ENCODE data around the gene AMY1C.
"Not testable (repeated sequence)": the region's sequence is repeated elsewhere in the genome, so short reads cannot be mapped to it uniquely, and the experiment has no call there.

DNA sequence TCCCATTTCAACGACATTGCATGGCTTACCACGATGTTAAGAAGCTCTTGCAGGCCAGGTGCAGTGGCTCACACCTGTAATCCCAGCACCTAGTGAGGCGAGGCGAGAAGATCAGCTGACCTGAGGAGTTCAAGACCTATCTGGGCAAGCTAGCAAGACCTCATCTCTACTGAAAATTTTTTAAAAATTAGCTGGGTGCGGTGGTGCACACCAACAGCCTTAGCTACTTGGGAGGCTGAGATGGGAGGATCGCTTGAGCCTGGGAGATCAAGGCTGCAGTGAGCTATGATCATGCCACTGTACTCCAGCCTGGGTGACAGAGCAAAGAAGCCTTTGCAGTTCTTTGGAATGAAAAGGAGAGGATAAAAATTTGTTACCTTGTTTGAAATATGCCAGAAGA lies 32.3 kb upstream of the AMY1C start:
- TF ChIP-seq, protein P1, sequence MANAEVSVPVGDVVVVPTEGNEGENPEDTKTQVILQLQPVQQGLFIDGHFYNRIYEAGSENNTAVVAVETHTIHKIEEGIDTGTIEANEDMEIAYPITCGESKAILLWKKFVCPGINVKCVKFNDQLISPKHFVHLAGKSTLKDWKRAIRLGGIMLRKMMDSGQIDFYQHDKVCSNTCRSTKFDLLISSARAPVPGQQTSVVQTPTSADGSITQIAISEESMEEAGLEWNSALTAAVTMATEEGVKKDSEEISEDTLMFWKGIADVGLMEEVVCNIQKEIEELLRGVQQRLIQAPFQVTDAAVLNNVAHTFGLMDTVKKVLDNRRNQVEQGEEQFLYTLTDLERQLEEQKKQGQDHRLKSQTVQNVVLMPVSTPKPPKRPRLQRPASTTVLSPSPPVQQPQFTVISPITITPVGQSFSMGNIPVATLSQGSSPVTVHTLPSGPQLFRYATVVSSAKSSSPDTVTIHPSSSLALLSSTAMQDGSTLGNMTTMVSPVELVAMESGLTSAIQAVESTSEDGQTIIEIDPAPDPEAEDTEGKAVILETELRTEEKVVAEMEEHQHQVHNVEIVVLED (CRISPR knock-in tag; IDR thresholded peaks at IDR 0.05), result not testable (repeated sequence)
- TF ChIP-seq MYC (IDR thresholded peaks at IDR 0.05; ENCODE audit: low read depth, low read length); MYC (CRISPR knock-in tag; IDR thresholded peaks at IDR 0.05; ENCODE audit: borderline replicate concordance, low read depth); PCBP1 (IDR thresholded peaks at IDR 0.05; ENCODE audit: low read depth, low read length, poor library complexity, severe bottlenecking); JUNB (CRISPR knock-in tag; conservative IDR thresholded peaks at IDR 0.05); EP300 (IDR thresholded peaks at IDR 0.05; ENCODE audit: low read length); DPF2 (IDR thresholded peaks at IDR 0.05); POLR2A (conservative IDR thresholded peaks at IDR 0.05); IRF2 (CRISPR knock-in tag; IDR thresholded peaks at IDR 0.05); POU5F1 (IDR thresholded peaks at IDR 0.05; ENCODE audit: borderline replicate concordance, low read depth, low read length, partially characterized antibody); RAD21 (CRISPR knock-in tag; conservative IDR thresholded peaks at IDR 0.05 in 1 of 2, IDR thresholded peaks at IDR 0.05 in 1 of 2); ZNF24 (IDR thresholded peaks at IDR 0.05); POLR2AphosphoS5 (IDR thresholded peaks at IDR 0.05; ENCODE audit: control insufficient read depth, insufficient read depth, low read depth, low read length): not testable (repeated sequence)
- TF ChIP-seq, protein P2, sequence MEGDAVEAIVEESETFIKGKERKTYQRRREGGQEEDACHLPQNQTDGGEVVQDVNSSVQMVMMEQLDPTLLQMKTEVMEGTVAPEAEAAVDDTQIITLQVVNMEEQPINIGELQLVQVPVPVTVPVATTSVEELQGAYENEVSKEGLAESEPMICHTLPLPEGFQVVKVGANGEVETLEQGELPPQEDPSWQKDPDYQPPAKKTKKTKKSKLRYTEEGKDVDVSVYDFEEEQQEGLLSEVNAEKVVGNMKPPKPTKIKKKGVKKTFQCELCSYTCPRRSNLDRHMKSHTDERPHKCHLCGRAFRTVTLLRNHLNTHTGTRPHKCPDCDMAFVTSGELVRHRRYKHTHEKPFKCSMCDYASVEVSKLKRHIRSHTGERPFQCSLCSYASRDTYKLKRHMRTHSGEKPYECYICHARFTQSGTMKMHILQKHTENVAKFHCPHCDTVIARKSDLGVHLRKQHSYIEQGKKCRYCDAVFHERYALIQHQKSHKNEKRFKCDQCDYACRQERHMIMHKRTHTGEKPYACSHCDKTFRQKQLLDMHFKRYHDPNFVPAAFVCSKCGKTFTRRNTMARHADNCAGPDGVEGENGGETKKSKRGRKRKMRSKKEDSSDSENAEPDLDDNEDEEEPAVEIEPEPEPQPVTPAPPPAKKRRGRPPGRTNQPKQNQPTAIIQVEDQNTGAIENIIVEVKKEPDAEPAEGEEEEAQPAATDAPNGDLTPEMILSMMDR (IDR thresholded peaks at IDR 0.05 in 2 of 3, conservative IDR thresholded peaks at IDR 0.05 in 1 of 3; ENCODE audit: insufficient read depth in 2 of 3, low read depth in 1 of 3, low read length in 3 of 3), result not testable (repeated sequence)
- TF ChIP-seq, protein P3, sequence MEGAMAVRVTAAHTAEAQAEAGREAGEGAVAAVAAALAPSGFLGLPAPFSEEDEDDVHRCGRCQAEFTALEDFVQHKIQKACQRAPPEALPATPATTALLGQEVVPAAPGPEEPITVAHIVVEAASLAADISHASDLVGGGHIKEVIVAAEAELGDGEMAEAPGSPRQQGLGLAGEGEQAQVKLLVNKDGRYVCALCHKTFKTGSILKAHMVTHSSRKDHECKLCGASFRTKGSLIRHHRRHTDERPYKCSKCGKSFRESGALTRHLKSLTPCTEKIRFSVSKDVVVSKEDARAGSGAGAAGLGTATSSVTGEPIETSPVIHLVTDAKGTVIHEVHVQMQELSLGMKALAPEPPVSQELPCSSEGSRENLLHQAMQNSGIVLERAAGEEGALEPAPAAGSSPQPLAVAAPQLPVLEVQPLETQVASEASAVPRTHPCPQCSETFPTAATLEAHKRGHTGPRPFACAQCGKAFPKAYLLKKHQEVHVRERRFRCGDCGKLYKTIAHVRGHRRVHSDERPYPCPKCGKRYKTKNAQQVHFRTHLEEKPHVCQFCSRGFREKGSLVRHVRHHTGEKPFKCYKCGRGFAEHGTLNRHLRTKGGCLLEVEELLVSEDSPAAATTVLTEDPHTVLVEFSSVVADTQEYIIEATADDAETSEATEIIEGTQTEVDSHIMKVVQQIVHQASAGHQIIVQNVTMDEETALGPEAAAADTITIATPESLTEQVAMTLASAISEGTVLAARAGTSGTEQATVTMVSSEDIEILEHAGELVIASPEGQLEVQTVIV (CRISPR knock-in tag; IDR thresholded peaks at IDR 0.05; ENCODE audit: borderline replicate concordance), result not testable (repeated sequence)

Data from K562 (cell line).